Measurements from ENCODE around the gene NCCRP1. TPM values are rescaled to one million over a fixed set of nuclear protein-coding genes. Genes with fewer than 3 reads are reported as not detected.

NCCRP1 gene
- total RNA-seq, 4 donors from 2014 or later = 0.13 to 13.7 (median 2.3) TPM

- Histone ChIP-seq H3K4me1 (peaks cover 0 to 9% (median 0%) of the 10 kb centered on the region in 3 donors), H3K27me3 (no peaks in the 10 kb centered on the region), H3K4me3 (no peak overlapping the region), H3K9me3 (no peaks in the 10 kb centered on the region), H3K36me3 (peaks cover 0 to 100% of the 10 kb centered on the region in 2 donors), H3K27ac (no peak overlapping the region)
- TF ChIP-seq POLR2A (IDR thresholded peaks at IDR 0.05) (no peak), POLR2AphosphoS5 (IDR thresholded peaks at IDR 0.05) (no peak), EP300 (IDR thresholded peaks at IDR 0.05) (no peak)
- TF ChIP-seq, protein P1, sequence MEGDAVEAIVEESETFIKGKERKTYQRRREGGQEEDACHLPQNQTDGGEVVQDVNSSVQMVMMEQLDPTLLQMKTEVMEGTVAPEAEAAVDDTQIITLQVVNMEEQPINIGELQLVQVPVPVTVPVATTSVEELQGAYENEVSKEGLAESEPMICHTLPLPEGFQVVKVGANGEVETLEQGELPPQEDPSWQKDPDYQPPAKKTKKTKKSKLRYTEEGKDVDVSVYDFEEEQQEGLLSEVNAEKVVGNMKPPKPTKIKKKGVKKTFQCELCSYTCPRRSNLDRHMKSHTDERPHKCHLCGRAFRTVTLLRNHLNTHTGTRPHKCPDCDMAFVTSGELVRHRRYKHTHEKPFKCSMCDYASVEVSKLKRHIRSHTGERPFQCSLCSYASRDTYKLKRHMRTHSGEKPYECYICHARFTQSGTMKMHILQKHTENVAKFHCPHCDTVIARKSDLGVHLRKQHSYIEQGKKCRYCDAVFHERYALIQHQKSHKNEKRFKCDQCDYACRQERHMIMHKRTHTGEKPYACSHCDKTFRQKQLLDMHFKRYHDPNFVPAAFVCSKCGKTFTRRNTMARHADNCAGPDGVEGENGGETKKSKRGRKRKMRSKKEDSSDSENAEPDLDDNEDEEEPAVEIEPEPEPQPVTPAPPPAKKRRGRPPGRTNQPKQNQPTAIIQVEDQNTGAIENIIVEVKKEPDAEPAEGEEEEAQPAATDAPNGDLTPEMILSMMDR (IDR thresholded peaks at IDR 0.05) = no peak
- no peak for ATAC-seq
- WGBS, 2 donors (ENCODE audit: low coverage in 1 of 2) = 90% methylated on average over 2 of the region's 43 CpGs; no CpG with 5 or more reads in 1 of the 2 donors
Measured at GRCh38 chr19:39174558-39175544, 21.9 kb upstream of the NCCRP1 start.

DNA sequence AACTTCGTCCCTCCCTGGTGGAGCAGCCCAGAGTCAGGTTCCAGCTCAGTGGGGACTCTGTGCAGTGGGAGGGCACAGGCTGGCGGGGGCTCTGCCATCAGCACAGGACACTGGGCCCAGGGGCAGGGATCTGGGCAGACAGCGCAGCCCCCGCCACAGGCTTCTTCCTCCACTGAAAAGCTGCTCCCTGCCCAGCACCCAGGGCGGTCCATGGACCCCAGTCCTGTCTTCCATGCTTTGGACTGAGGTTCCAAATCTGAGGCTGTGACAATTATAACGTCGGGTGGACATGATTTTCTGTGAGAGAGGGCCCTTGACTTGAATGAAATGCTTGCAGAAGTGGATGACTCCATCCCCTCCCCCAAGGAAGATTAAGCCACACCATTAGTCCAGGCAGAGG lies 21.2 kb upstream of the NCCRP1 start:
- peaks cover 0 to 2% (median 0%) of the 10 kb centered on the region in 3 donors for H3K4me1 ChIP-seq
- no peak for ATAC-seq
- TF ChIP-seq, protein P1 (IDR thresholded peaks at IDR 0.05) = no peak
- TF ChIP-seq EP300 (IDR thresholded peaks at IDR 0.05) (no peak), POLR2A (IDR thresholded peaks at IDR 0.05) (no peak), POLR2AphosphoS5 (IDR thresholded peaks at IDR 0.05) (no peak)
- no peaks in the 10 kb centered on the region for H3K9me3 ChIP-seq
- H3K36me3 ChIP-seq = peaks cover 0 to 100% of the 10 kb centered on the region in 2 donors
- WGBS, 2 donors (ENCODE audit: low coverage in 1 of 2) = no CpG with 5 or more reads among the region's 7 CpGs
- no peak overlapping the region for H3K4me3 ChIP-seq
- no peaks in the 10 kb centered on the region for H3K27me3 ChIP-seq
- H3K27ac ChIP-seq = no peak overlapping the region

DNA sequence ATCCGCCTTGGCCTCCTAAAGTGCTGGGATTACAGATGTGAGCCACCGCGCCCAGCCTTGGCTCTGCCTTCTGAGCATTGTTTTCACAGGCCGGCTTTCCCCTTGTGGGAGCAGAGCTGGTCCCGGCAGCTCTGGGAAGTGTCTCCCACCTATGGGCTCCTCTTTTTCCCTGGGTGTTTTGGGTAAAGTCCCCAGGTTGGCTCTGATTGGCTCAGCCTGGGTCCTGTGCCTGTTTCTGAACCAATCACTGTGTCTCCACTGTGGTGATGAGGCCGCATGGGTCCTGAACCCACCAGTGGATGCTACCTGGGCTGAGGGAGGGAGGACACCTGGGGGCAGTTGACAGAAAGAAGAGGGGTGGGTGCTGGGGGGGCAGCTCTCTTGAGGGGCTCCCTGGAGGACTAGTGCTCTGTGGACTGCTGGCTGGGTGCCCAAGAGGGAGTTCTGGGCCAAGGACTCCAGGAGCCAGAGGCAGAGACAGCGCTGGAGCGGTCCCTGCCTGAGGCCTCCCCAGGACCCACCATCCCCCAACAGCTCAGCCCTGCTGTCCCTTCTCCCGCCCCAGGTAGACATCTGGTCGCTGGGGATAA lies 19.6 kb upstream of the NCCRP1 start:
- TF ChIP-seq POLR2AphosphoS5 (IDR thresholded peaks at IDR 0.05) (no peak), EP300 (IDR thresholded peaks at IDR 0.05) (no peak), POLR2A (IDR thresholded peaks at IDR 0.05) (no peak)
- TF ChIP-seq, protein P1 (IDR thresholded peaks at IDR 0.05) = no peak
- no peak for ATAC-seq
- H3K27me3 ChIP-seq = no peaks in the 10 kb centered on the region
- no CpG with 5 or more reads among the region's 10 CpGs for WGBS, 2 donors (ENCODE audit: low coverage in 1 of 2)
- no peak overlapping the region for H3K4me3 ChIP-seq
- no peaks in the 10 kb centered on the region for H3K9me3 ChIP-seq
- H3K36me3 ChIP-seq = peaks cover 0 to 84% of the 10 kb centered on the region in 2 donors
- no peak overlapping the region for H3K27ac ChIP-seq
- no peaks in the 10 kb centered on the region for H3K4me1 ChIP-seq

DNA sequence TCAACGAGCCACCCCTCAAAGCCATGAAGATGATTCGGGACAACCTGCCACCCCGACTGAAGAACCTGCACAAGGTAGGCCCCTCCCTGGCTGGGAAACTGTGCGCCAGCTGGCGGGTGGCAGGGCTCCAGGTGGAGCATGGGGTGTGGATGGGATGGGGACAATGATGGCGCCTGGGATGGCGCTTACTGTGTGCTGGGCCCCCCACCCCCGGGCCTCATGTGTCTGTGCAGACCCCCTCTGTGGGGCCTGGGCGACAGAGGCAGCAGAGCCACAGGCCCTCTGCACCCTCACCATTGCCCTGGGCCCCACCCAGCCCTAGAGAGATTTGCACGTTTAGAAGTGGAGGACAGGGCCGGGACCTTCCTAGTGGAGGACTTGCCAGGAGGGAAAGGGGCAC lies 19.0 kb upstream of the NCCRP1 start:
- H3K36me3 ChIP-seq = peaks cover 0 to 79% of the 10 kb centered on the region in 2 donors
- no peaks in the 10 kb centered on the region for H3K4me1 ChIP-seq
- H3K27ac ChIP-seq = no peak overlapping the region
- WGBS, 2 donors (ENCODE audit: low coverage in 1 of 2) = 80% methylated on average over 2 of the region's 11 CpGs; no CpG with 5 or more reads in 1 of the 2 donors
- no peak for TF ChIP-seq POLR2AphosphoS5 (IDR thresholded peaks at IDR 0.05)
- TF ChIP-seq, protein P1 (IDR thresholded peaks at IDR 0.05) = no peak
- TF ChIP-seq EP300 (IDR thresholded peaks at IDR 0.05) = no peak
- TF ChIP-seq POLR2A (IDR thresholded peaks at IDR 0.05) = no peak
- H3K27me3 ChIP-seq = no peaks in the 10 kb centered on the region
- H3K4me3 ChIP-seq = no peak overlapping the region
- no peak for ATAC-seq
- H3K9me3 ChIP-seq = no peaks in the 10 kb centered on the region

Measured in gastroesophageal sphincter (tissue), 4 donors.